Fibroblast of lung (primary cell): Measurements from ENCODE around the gene SH2D1B. TPM values are rescaled to one million over a fixed set of nuclear protein-coding genes. Genes with fewer than 3 reads are reported as not detected.
A peak's percentile ranks its signal among the peaks of the same experiment; 100 is the strongest.

Source experiments
- DNase-seq, 2 donors: peaks; one replicate each; pipeline versions ENCODE4 v3.0.0 to v3.0.0-alpha.2; 2010; ENCODE audit warnings: low read depth in 2 of 2
- H2AFZ ChIP-seq: 2 replicates; pipeline ENCODE4 v1.5.1; 2012; ENCODE audit warnings: low read length, control low read depth, inconsistent platforms
- H3K27ac ChIP-seq: 2 replicates; pipeline ENCODE4 v1.5.1; 2011; ENCODE audit warnings: low read length, control low read depth; ENCODE audit not compliant: insufficient read depth
- H3K27me3 ChIP-seq: 2 replicates; pipeline ENCODE4 v1.5.1; 2011; ENCODE audit warnings: mild to moderate bottlenecking, low read length; ENCODE audit not compliant: control insufficient read depth, insufficient read depth
- H3K36me3 ChIP-seq: 2 replicates; pipeline ENCODE4 v1.5.1; 2011; ENCODE audit warnings: low read length; ENCODE audit not compliant: control insufficient read depth, insufficient read depth
- H3K4me1 ChIP-seq: 2 replicates; pipeline ENCODE4 v1.5.1; 2011; ENCODE audit warnings: low read length; ENCODE audit not compliant: control insufficient read depth, insufficient read depth; ENCODE audit errors: extremely low read depth
- H3K4me2 ChIP-seq: 2 replicates; pipeline ENCODE4 v1.5.1; 2011; ENCODE audit warnings: low read length, control low read depth; ENCODE audit not compliant: insufficient read depth; ENCODE audit errors: extremely low read depth
- H3K4me3 ChIP-seq, 4 experiments: fragments of 200-600 bp in 1 of 4; sonication (generic) in 1 of 4; replicated peaks in 1 of 4; 2 replicates each; pipeline ENCODE4 v1.5.1; 2011 to 2016; ENCODE audit warnings: low read length in 4 of 4, low read depth in 3 of 4, mild to moderate bottlenecking in 3 of 4, control low read depth in 2 of 4, inconsistent platforms in 1 of 4, mixed read lengths in 1 of 4; ENCODE audit not compliant: insufficient read depth in 1 of 4; ENCODE audit errors: control extremely low read depth in 1 of 4
- H3K79me2 ChIP-seq: 2 replicates; pipeline ENCODE4 v1.5.1; 2012; ENCODE audit warnings: mild to moderate bottlenecking, low read length, inconsistent platforms; ENCODE audit not compliant: control insufficient read depth, insufficient read depth
- H3K9ac ChIP-seq: 2 replicates; pipeline ENCODE4 v1.5.1; 2011; ENCODE audit warnings: mild to moderate bottlenecking, low read length, control low read depth; ENCODE audit not compliant: insufficient read depth
- H3K9me3 ChIP-seq: 2 replicates; pipeline ENCODE4 v1.5.1; 2012; ENCODE audit warnings: low read depth, low read length; ENCODE audit not compliant: control insufficient read depth, insufficient read depth
- H4K20me1 ChIP-seq: 2 replicates; pipeline ENCODE4 v1.5.1; 2011; ENCODE audit warnings: low read length; ENCODE audit not compliant: control insufficient read depth, insufficient read depth; ENCODE audit errors: extremely low read depth
- CTCF ChIP-seq, 2 donors: IDR thresholded peaks in 1 of 2; conservative IDR thresholded peaks in 1 of 2; 1 replicate in 1 of 2; 2 replicates in 1 of 2; pipeline ENCODE4 v1.5.1; 2011 to 2012; ENCODE audit warnings: low read length in 2 of 2, control low read depth in 1 of 2, inconsistent platforms in 1 of 2, low read depth in 1 of 2, mild to moderate bottlenecking in 1 of 2
- EZH2 ChIP-seq: IDR thresholded peaks from 2 replicates; pipeline ENCODE4 v1.5.1; 2012; ENCODE audit warnings: low read length, control low read depth, mild to moderate bottlenecking; ENCODE audit errors: missing control alignments
- polyA plus RNA-seq, 2 donors: library from polyadenylated mRNA; depleted of rRNA in 1 of 2; stranded (reverse) in 1 of 2; unstranded in 1 of 2; fragments of >200 nt; gene quantifications; 2 replicates each; pipeline ENCODE4 v1.2.1, GENCODE V29; 2011 to 2012; ENCODE audit warnings: missing spikeins in 1 of 2
- total RNA-seq: library from RNA; depleted of rRNA; stranded (reverse); fragments of >200 nt; gene quantifications from 2 replicates; pipeline ENCODE4 v1.2.1, GENCODE V29; 2014

Gene SH2D1B
- total and polyA plus RNA-seq, 2 donors (not counting 1 experiment from before 2014, with no cell fraction given) = not detected

GRCh38 chr1:162383091-162383490, 28.8 kb downstream of the SH2D1B start:
- no peaks in the 10 kb centered on the region for H4K20me1 ChIP-seq
- no peaks in the 10 kb centered on the region for H3K36me3 ChIP-seq
- H3K27me3 ChIP-seq = peaks cover 15% of the 10 kb centered on the region
- H3K4me2 ChIP-seq = no peak overlapping the region
- H2AFZ ChIP-seq = no peak overlapping the region
- TF ChIP-seq EZH2 = no peak
- no peak for TF ChIP-seq CTCF (conservative IDR thresholded peaks at IDR 0.05 in 1 of 2, IDR thresholded peaks at IDR 0.05 in 1 of 2; ENCODE audit: low read depth in 1 of 2, low read length in 2 of 2)
- no peak overlapping the region for H3K27ac ChIP-seq
- DNase-seq = no peak
- no peaks in the 10 kb centered on the region for H3K79me2 ChIP-seq
- no peaks in the 10 kb centered on the region for H3K9me3 ChIP-seq
- H3K4me1 ChIP-seq = no peaks in the 10 kb centered on the region
- no peak overlapping the region for H3K9ac ChIP-seq
- H3K4me3 ChIP-seq = no peak overlapping the region

- no peak overlapping the region for H3K4me3 ChIP-seq
- H2AFZ ChIP-seq = no peak overlapping the region
- no peak overlapping the region for H3K9ac ChIP-seq
- H3K79me2 ChIP-seq = no peaks in the 10 kb centered on the region
- no peak overlapping the region for H3K4me2 ChIP-seq
- H3K27ac ChIP-seq = no peak overlapping the region
- no peaks in the 10 kb centered on the region for H3K4me1 ChIP-seq
- H3K9me3 ChIP-seq = no peaks in the 10 kb centered on the region
- DNase-seq = no peak
- peaks cover 17% of the 10 kb centered on the region for H3K27me3 ChIP-seq
- H3K36me3 ChIP-seq = no peaks in the 10 kb centered on the region
- TF ChIP-seq EZH2 = no peak
- no peak for TF ChIP-seq CTCF (conservative IDR thresholded peaks at IDR 0.05 in 1 of 2, IDR thresholded peaks at IDR 0.05 in 1 of 2; ENCODE audit: low read depth in 1 of 2, low read length in 2 of 2)
- no peaks in the 10 kb centered on the region for H4K20me1 ChIP-seq
These were observed 29.8 kb downstream of the SH2D1B start for GRCh38 chr1:162381941-162382750.

GRCh38 chr1:162381383-162381782, 30.6 kb downstream of the SH2D1B start, which contains the start of gene C1orf226:
Gene C1orf226 (plus strand): TSS chr1:162381728. CDS start chr1:162381902, 174 bp downstream.
- Histone ChIP-seq H3K4me1 (no peaks in the 10 kb centered on the region), H3K36me3 (no peaks in the 10 kb centered on the region), H2AFZ (no peak within 1 kb of the TSS), H3K79me2 (no peaks in the 10 kb centered on the region), H3K9ac (no peak within 1 kb of the TSS), H3K9me3 (no peaks in the 10 kb centered on the region), H3K27me3 (peaks cover 17% of the 10 kb centered on the region), H4K20me1 (no peaks in the 10 kb centered on the region), H3K27ac (no peak within 1 kb of the TSS), H3K4me3 (no peak within 1 kb of the TSS), H3K4me2 (no peak within 1 kb of the TSS)
- TF ChIP-seq EZH2 (no peak), CTCF (conservative IDR thresholded peaks at IDR 0.05 in 1 of 2, IDR thresholded peaks at IDR 0.05 in 1 of 2; ENCODE audit: low read depth in 1 of 2, low read length in 2 of 2) (no peak)
- peak in 1 of 2 donors; percentile 23 for DNase-seq
